NCI-H1930 (cell line): ENCODE data around the gene SPG21.

Experiments
- DNase-seq, 2 experiments: peaks; one replicate each; lab custom pipeline; 2025; lab: John Stamatoyannopoulos, UW

The SPG21 gene

DNA sequence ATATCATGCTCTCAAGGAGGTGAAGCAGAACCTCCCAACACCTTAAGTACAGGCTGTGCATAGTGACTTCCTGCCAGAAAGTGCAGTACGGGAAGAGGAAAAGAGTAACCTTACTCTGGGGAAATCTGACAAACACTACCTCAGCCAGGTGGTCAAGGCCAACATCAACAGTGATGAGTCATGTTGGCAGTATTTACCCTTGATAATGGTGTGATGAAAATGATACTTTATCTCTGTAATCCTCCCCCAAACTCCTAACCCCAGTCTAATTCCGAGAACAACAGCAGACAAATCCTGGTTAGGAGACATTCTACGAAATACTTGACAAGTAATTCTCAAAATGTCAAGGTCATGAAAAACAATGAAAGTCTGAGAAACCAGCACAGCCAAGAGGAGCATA lies 51.5 kb downstream of the SPG21 start:
- no peak for DNase-seq

DNA sequence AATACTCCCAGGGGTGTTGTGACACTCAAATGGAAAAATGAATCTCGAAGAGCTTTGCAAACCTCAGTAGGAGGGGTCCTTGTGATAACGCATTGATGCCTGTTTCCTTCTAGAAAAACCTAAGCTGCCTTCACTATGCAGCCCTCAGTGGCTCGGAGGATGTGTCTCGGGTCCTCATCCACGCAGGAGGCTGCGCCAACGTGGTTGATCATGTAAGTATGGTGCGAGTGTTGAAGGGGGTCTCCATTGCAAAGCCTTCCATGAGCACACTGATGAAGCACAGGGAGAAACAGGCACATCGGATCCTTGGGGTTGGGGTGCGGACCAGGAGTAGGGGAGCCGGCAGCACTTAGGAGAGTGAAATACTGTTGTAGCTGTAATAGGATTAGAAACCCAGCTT lies 55.7 kb downstream of the SPG21 start:
- DNase-seq, result no peak

DNA sequence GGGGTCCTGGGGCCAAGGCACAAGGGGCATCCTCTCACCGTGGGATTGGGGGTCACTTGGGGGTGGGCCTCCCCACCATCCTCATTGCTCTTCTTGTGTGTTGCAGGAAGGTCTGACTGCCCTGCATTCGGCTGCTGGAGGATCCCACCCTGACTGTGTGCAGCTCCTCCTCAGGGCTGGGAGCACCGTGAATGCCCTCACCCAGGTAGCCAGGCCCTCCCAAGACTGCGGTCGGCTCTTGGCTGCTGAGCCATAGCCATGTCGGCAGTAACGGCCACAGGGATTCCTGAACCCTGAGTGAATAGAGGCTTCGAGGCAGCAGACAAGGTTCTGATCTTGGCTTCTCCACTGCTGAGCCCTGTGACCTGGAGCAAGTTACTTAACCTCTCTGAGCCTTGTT lies 58.3 kb downstream of the SPG21 start:
- DNase-seq, result no peak

DNA sequence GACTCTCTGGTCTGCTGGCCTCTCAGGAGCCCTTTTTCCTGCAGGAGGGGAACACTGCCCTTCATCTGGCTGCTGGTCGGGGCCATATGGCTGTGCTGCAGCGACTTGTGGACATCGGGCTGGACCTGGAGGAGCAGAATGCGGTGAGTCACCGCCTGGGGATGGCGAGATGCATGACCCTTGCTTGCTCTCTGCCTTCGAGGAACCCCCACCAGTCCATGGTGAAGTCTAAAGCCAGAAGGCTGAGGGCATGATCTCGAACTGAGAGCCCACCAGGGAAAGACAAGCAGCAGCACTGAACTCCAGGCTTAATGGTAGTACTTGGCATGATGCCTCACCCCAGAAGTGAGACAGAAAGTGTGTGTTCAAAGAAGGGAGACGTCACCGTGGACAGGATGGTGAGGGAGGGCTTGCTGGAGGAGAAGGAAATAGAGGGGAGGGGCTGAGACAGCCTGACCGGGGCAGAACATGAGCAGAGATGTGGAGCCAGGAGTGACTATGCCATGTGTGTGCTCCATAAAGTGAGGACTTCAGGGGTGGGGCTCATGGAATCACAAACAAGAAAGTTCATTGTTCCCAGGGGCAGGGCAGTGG lies 58.8 kb downstream of the SPG21 start:
- DNase-seq, result no peak

DNA sequence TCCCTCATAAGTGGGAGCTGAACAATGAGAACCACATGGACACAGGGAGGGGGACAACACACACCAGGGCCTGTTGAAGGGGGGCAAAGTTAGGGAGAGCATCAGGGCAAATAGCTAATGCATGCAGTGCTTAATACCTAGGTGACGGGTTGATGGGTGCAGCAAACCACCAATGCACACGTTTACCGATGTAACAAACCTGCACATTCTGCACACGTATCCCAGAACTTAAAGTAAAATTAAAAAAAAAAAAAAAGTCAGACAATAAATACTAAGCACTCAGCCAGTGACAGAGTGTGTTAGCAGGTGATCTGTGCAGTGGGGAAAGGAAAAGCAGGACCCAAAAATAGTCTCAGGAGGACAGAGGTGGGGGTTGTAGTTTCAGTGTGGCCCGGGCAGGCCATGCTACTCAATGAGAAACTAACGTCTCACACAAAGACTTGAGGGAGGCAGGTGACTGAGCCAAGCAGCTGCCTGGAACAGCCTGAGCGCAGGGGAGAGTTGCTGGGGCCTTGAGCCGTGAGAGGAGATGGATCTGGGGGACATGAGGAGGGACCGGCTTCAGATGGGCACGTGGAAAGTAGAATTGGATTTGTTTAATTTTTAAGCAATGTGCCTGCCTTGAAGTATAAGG lies 59.6 kb downstream of the SPG21 start:
- no peak for DNase-seq

DNA sequence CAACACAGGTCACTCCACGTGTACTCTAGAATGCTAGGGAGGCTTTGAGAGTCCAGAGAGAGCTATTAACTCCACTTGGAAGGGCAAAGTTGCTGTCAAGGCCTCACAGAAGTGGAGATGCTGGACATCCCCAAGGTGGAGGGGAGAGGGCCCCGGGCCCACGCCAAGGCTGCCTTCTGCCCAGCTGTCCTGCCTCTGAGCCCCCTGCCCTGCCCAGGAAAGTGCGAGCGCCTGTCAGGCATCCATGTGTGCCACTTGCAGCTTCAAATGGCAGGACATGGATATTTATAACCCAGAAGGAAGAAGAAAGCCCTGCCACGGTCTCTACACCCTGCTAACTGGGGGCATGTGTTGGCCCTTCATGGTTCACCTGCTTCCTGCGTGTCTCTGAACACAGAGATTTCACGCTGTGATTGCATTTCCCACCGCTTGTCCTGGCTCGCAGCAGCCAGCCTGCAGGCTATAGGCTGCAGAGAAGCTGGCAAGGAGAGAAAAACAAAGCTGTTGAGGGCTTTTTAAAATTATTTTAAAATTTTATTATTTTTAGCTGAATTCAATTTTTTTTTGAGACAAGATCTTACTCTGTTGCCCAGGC lies 61.0 kb downstream of the SPG21 start:
- no peak for DNase-seq

DNA sequence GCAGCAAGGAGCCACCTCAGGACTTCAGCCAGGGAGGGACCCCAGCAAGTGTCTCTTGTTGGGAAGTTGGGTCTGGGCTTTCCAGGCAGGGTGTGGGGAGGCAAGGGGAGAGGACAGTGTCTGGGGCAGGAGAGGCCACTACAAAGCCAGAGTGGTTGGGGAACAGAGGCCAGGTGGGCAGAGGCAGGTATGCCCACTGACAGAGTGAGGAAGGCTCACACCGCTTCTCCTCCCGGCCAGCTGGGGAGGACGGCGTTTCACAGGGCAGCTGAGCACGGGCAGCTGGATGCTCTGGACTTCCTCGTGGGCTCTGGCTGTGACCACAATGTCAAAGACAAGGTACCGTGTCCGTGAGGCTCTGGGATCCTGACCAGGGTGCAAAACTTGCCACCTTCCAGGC lies 63.1 kb downstream of the SPG21 start:
- no peak for DNase-seq

DNA sequence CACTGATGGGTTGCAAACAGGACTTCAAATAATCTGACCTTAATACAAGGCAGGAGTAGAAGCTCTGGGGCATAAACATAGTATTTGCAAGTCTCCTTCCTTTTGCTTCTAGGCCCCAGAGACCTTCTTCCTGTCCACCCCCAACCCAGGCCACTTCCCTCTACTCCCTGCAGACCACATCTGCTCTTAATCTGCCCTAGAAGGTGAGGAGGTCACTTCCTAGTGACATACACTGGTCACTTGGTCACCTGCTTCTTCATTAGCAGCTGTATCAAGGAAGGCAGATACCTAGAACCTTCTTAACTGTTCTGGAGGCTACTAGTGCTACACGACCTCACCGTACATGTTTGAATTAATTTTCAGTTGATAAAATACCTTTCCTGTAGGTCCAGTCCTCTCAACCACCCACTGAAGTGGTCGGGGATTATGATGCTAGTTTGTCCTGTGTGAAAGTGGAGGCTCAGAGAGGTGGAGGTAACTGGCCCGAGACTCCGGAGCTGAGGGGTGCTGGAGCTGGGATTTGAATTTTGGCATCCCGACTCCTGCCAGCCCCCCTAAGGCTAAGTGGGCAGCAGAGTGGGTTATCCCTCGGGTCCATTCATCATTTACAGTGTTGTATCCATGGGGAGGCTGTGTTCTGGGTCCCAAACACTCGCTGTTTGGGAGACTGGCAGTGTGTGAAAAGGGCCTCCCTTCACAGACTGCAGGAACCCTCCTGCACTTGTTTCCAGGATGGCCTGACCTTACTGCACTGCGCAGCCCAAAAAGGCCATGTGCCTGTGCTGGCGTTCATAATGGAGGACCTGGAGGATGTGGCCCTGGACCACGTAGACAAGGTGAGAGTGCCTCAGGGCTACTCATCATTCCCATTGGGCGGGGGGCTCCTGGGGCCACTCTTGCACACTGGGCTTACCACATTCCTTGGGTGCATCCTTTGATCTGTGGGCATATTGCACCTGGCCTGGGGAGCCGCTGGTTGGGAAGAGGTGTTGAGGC lies 64.1 kb downstream of the SPG21 start:
- no peak for DNase-seq

DNA sequence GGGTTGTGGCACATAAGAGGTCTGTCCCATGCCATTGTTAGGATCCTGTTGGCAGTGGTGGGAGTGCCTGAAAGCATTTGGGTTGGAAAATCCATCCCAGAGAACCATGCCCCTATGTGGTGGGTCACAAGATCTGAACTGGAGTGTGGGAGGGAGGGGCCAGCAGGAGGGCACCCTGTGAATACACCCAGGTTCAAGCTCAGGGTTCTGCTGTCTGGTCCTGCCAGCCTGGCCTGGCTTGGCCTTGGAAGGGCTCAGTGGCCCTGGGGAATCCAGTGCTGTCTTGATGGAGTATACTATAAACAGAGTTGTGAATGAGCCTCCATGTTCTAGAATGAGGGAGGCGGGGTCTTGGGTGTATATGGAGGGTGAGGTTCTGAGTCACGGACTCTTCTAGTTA lies 66.2 kb downstream of the SPG21 start:
- no peak for DNase-seq

DNA sequence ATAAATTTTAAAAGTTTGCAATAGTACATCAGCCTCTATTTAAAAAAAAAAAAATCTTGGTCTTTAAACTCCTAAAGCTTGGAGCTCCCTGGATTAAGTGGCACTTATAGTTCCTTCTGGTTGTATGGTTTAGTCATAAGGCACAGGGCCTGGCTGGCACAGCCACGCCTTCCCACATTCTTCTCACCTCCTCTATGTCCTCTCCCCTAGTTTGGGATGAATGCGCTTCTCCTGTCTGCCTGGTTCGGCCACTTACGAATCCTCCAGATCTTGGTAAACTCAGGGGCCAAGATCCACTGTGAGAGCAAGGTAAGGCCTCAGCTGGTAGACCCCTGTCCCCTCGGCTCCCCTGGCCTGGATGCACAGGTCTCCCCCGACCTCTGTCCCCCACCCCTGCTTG lies 68.0 kb downstream of the SPG21 start:
- DNase-seq, result no peak

DNA sequence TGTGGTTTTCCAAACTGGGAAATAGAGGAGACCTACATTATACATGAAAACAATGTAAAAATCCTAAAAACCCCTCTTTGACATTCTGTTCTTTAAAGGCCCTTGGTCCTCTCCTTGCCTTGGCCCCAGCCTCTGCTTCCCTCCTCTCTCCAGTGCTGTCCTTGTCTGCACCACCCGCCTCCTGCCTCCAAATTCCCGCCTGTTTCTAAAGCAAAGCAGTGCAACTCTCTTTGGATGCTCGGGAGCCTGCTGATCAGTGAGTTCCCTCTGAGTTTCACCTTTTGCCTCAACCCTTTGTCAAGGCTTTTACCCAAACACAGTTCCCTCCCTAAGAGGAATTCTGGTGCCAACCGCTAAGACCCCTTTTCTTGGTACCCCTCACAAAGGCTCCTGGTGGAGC lies 70.0 kb downstream of the SPG21 start:
- DNase-seq, result no peak

DNA sequence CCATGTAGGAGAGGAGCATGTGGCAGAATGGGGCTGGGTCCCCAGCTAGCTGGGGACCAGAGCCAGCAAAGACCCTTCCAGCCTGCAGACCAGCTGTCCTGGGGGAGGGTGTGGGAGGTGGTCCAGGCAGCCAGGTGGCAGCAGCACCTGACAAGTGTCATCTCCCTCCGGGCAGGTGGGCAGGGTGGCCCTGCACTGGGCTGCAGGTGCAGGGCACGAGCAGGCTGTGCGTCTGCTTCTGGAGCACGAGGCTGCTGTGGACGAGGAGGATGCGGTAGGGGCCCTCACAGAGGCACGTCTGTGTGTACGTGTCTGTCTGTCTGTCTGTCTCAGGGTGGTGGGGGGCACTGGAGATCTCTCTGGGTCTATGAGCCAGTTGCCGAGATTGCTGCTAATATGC lies 72.5 kb downstream of the SPG21 start:
- no peak for DNase-seq

DNA sequence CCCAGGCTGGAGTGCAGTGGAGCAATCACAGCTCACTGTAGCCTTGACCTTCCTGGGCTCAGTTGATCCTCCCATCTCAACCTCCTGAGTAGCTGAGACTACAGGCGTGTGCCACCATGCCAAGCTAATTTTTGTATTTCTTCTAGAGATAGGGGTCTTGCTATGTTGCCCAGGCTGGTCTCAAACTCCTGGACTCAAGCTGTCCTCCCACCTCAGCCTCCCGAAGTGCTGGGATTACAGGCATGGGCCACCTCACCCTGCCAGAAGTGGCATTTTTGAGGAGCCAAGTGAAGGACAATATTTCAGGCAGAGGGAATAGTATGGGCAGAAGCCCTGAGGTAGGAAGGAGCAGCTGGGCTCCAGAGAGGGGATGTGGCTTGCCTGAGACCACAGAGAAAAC lies 73.3 kb downstream of the SPG21 start:
- DNase-seq, result no peak

DNA sequence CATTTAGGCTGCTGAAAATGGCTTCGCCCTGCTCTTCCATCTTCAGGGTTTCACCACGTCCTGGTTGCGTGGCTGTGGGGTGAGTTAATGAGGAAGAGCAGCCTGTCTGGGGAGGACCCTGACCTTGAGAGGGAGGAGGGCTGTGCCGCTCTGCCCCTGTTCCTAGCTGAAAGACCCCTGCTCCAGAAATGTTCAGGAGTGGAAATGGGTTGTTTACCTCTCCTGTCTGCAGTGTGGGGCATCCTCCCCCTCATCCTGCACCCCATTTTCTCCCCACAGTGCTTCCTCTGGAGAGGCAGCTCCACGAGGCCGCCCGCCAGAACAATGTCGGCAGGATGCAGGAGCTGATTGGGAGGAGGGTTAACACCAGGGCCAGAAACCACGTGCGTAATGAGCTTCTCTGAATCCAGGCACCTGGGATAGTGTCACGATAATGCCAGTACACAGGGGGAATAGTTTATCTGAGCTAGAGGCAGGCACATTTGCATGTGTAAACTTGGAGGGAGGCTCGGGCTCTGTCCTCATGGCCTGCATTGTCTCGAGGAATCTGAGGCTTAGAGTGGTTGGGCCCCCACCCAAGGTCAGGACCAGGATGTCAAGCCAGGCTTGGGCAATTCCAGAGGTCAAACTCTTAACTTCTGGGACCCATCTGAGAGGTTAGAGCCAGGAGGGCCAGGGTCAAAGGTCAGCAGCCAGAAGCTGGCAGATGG lies 74.0 kb downstream of the SPG21 start:
- DNase-seq, result no peak
